Measurements from ENCODE around the gene TUBG2.

Gene TUBG2

GRCh38 chr17:42695500-42695899 lies 36.4 kb downstream of the TUBG2 start:
- DNase-seq (ENCODE audit: low read depth in 2 of 2, low spot score in 1 of 2), result no peak

DNA sequence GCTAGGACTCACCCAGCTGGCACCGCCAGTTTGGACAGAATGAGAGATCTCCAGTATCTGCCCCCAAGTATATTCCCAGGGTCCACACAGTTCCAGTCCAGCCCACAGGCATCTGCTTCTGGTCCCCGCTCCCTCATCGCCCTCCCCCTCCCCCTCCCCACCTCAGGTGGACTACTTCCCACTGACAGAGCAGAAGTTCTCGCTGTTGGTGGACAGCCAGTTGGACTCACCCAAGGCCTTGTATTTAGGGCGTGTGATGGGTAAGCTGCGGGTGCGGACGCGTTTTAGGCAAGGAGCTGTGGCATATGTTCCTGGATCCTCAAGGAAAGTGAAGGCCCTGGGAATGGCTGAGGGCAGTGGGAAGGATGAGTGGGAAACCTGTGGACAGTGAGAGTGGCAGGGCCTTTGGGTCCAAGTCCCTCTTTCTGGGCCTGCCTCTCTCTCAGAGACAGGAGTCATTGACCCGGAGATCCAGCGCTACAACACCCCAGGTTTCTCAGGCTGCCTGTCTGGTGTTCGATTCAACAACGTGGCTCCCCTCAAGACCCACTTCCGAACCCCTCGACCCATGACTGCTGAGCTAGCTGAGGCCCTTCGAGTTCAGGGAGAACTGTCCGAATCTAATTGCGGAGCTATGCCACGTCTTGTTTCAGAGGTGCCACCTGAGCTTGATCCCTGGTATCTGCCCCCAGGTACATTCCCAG lies 38.2 kb downstream of the TUBG2 start:
- DNase-seq (ENCODE audit: low read depth in 2 of 2, low spot score in 1 of 2), result no peak

DNA sequence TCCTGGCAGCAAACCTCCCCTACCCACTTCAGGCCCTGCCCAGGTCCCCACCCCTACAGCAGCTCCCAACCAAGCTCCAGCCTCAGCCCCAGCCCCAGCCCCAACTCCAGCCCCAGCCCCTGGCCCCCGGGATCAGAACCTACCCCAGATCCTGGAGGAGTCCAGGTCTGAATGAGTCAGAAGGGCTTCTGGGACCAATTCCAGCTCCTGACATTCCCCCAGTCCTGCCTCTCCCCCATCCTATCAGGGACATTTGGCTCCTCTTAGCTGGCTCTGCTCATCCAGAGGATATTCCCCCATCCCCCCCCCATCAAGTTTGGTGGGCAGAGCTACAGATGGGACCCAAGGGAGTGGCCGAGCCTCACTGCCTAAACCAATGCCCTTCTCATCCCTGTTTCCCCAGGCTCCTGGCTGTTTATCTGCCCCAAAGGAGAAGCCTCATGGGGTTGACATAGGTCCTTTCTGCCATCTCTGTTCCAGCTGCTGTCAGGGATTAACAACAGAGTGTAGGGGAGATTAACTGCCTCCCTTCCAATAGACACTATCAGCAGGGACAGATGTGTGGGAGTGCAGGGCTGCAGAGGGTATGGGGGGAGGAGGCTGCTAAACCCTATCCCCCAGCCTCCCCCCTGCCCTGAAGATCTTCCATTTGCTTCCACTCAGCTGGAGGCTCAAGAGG lies 39.8 kb downstream of the TUBG2 start:
- no peak for DNase-seq (ENCODE audit: low read depth in 2 of 2, low spot score in 1 of 2)

- no peak for DNase-seq (ENCODE audit: low read depth in 2 of 2, low spot score in 1 of 2)
Observed at GRCh38 chr17:42699415-42699740, 40.3 kb downstream of the TUBG2 start.

DNA sequence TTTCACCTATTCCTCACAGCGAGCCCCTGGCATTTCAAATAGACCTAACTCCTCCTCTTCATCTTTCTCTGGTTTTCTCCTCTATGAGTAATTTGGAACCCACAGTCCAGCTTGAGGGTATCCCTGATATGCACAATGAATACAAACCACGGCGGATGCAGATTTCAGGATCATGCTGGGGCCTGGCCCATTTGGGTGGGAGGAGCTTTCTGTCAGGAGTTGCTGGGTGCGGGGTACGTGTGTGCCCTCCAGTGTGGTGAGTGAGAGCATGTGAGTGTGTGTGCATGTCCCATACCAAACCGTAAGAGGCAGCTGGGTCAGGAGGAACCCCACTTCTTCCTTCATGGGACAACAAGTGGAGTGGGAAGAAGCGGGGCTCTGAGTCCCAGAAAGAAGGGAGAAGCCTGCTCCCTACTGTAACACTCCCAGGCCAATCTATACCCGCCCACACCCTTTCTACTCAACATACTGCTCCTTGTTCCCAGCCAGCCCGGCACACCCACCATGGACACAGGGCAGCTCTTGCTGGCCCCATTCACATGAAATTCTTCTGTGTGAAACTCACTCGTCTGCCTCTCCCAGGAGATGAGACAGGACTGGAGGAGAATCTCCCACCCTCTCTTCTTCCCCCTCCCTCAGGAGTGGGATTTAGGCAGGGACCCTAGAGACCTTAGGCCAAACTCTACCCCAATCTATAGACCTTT lies 41.7 kb downstream of the TUBG2 start:
- no peak for DNase-seq (ENCODE audit: low read depth in 2 of 2, low spot score in 1 of 2)

- no peak for DNase-seq (ENCODE audit: low read depth in 2 of 2, low spot score in 1 of 2)
Observed at GRCh38 chr17:42702446-42702845, 43.4 kb downstream of the TUBG2 start.

GRCh38 chr17:42704490-42704836 lies 45.4 kb downstream of the TUBG2 start:
- no peak for DNase-seq (ENCODE audit: low read depth in 2 of 2, low spot score in 1 of 2)

DNA sequence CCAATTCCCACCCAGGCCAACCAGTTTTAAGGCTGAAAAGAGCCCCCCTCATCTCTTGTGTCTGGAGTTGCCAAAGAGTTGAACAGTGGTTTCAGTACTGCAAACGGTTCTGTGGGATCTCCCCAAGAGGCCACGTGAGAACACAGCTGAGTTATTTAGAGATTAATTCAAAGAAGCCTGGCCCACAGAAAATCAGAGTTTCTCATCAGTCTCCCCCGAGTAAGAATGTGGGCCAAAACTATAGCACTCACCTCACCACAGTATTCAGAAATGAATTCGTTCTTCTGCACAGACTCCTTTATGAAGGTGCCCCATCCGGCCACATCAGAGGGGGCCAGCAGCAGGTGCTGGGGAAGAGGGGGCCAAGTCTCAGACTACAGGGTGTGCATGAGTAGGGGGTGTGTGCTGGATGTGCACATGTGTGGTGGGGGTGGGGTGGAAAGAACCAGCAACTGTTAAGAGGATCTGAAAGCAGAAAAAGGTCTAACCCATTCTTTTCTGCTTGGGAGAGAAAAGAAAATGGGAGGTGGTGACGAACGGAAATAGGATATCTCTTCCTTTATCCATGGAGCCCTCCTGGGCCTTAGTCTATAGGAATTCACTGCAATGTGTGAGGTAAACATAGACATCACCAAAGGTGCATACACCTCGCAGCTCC lies 45.9 kb downstream of the TUBG2 start:
- no peak for DNase-seq (ENCODE audit: low read depth in 2 of 2, low spot score in 1 of 2)

- peak in 1 of 2 donors; percentile 14 for DNase-seq (ENCODE audit: low read depth in 2 of 2, low spot score in 1 of 2)
Observed at GRCh38 chr17:42706732-42707131, 47.6 kb downstream of the TUBG2 start.

- DNase-seq (ENCODE audit: low read depth in 2 of 2, low spot score in 1 of 2), result no peak
Observed at GRCh38 chr17:42708588-42708987, 49.5 kb downstream of the TUBG2 start.

DNA sequence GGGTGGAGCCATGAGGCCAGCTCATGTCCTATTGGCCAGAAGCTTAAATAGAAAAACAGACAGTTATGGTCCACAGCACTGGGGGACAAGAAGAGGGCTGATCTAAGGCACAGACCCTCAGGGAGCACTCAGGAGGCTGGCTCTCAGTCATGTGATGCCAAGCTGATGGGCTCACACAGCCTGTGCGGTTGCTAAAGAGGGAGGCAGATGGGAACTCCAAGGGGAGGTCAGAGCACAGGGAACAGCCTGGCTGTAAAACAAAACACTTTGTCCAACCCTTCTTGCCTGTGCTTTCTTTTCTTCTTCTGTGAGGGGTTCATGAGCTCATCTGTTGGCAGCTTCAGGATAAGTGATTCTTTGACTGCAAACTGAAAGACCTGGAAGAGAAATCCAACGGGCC lies 50.5 kb downstream of the TUBG2 start:
- no peak for DNase-seq (ENCODE audit: low read depth in 2 of 2, low spot score in 1 of 2)
